ENCODE results near the gene ARHGEF17.

Gene ARHGEF17

GRCh38 chr11:73310076-73310475 is 2.0 kb downstream of the ARHGEF17 start:
- no peak for TF ChIP-seq CTCF (IDR thresholded peaks at IDR 0.05; ENCODE audit: low read depth, low read length, missing control alignments)
- H3K4me3 ChIP-seq (replicated peaks; ENCODE audit: low read depth, low read length) = peak overlapping the region; percentile 56
- no peak for DNase-seq (ENCODE audit: extremely low read depth, low read depth)

- TF ChIP-seq CTCF (IDR thresholded peaks at IDR 0.05; ENCODE audit: low read depth, low read length, missing control alignments) = no peak
- peak overlapping the region; percentile 56 for H3K4me3 ChIP-seq (replicated peaks; ENCODE audit: low read depth, low read length)
- DNase-seq (ENCODE audit: extremely low read depth, low read depth) = no peak
These were observed 2.8 kb downstream of the ARHGEF17 start for GRCh38 chr11:73310661-73311393.

- DNase-seq (ENCODE audit: extremely low read depth, low read depth) = no peak
- peak overlapping the region; percentile 56 for H3K4me3 ChIP-seq (replicated peaks; ENCODE audit: low read depth, low read length)
- no peak for TF ChIP-seq CTCF (IDR thresholded peaks at IDR 0.05; ENCODE audit: low read depth, low read length, missing control alignments)
These were observed 3.4 kb downstream of the ARHGEF17 start for GRCh38 chr11:73311394-73311869.

- TF ChIP-seq CTCF (IDR thresholded peaks at IDR 0.05; ENCODE audit: low read depth, low read length, missing control alignments) = no peak
- peak overlapping the region; percentile 56 for H3K4me3 ChIP-seq (replicated peaks; ENCODE audit: low read depth, low read length)
- DNase-seq (ENCODE audit: extremely low read depth, low read depth) = no peak
These were observed 4.0 kb downstream of the ARHGEF17 start for GRCh38 chr11:73312036-73312435.

GRCh38 chr11:73312851-73313327 is 4.8 kb downstream of the ARHGEF17 start:
- peak overlapping the region; percentile 56 for H3K4me3 ChIP-seq (replicated peaks; ENCODE audit: low read depth, low read length)
- DNase-seq (ENCODE audit: extremely low read depth, low read depth) = no peak
- TF ChIP-seq CTCF (IDR thresholded peaks at IDR 0.05; ENCODE audit: low read depth, low read length, missing control alignments) = no peak

- DNase-seq (ENCODE audit: extremely low read depth, low read depth) = no peak
- no peak for TF ChIP-seq CTCF (IDR thresholded peaks at IDR 0.05; ENCODE audit: low read depth, low read length, missing control alignments)
- peak overlapping the region; percentile 56 for H3K4me3 ChIP-seq (replicated peaks; ENCODE audit: low read depth, low read length)
These were observed 5.6 kb downstream of the ARHGEF17 start for GRCh38 chr11:73313652-73314051.
